ENCODE measurements around the gene AGPS.

DNA sequence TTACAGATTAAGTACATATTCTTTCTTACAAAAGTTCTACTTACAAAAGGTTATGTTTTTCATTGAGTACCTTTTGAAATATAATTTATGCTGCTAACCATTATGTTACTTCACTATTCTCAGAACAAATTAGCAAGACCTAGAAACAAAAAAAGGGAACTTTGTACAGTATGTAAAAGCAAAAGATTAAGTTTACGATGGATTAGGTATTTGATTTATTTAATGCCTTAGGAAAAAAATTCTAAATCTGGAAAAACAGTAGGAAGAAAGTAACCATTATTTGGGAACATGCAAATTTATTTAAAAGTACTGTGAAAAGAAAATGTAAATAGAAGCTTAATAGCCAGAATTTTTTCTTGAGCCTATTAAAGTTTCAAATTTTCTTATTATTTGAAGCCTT lies 144.6 kb downstream of the AGPS start:
- TF ChIP-seq, protein P1, sequence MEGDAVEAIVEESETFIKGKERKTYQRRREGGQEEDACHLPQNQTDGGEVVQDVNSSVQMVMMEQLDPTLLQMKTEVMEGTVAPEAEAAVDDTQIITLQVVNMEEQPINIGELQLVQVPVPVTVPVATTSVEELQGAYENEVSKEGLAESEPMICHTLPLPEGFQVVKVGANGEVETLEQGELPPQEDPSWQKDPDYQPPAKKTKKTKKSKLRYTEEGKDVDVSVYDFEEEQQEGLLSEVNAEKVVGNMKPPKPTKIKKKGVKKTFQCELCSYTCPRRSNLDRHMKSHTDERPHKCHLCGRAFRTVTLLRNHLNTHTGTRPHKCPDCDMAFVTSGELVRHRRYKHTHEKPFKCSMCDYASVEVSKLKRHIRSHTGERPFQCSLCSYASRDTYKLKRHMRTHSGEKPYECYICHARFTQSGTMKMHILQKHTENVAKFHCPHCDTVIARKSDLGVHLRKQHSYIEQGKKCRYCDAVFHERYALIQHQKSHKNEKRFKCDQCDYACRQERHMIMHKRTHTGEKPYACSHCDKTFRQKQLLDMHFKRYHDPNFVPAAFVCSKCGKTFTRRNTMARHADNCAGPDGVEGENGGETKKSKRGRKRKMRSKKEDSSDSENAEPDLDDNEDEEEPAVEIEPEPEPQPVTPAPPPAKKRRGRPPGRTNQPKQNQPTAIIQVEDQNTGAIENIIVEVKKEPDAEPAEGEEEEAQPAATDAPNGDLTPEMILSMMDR (IDR thresholded peaks at IDR 0.05) = no peak
- no peak for TF ChIP-seq EZH2 (IDR thresholded peaks at IDR 0.05; ENCODE audit: borderline replicate concordance, insufficient read depth, low read depth, low read length, poor library complexity, severe bottlenecking)

Measured in B cell (primary cell).